GM23338 (cell line): Measurements from ENCODE around the gene ZNRF1.

Source experiments
- CTCF ChIP-seq, 2 experiments: fragments of 200-600 bp in 1 of 2; sonication (generic) in 1 of 2; conservative IDR thresholded peaks; 2 replicates each; pipeline versions ENCODE4 v1.5.1 to v1.6.1; 2016 to 2017; ENCODE audit warnings: antibody characterized with exemption in 2 of 2, low read depth in 2 of 2, mild to moderate bottlenecking in 2 of 2, moderate library complexity in 1 of 2
- EZH2 ChIP-seq: fragments of 200-600 bp; sonication (generic); IDR thresholded peaks from one replicate; pipeline ENCODE4 v1.8.0; 2017; ENCODE audit warnings: antibody characterized with exemption, mild to moderate bottlenecking, low read depth; ENCODE audit not compliant: unreplicated experiment
- JUNB ChIP-seq: IDR thresholded peaks from one replicate; pipeline ENCODE4 v1.6.1; 2016; ENCODE audit warnings: antibody characterized with exemption; ENCODE audit not compliant: unreplicated experiment
- POLR2AphosphoS5 ChIP-seq: IDR thresholded peaks from 2 replicates; pipeline ENCODE4 v1.6.1; 2016; ENCODE audit warnings: antibody characterized with exemption, low read depth

GRCh38 chr16:75147968-75148310, 149.1 kb downstream of the ZNRF1 start:
- TF ChIP-seq POLR2AphosphoS5 (no peak), CTCF (conservative IDR thresholded peaks at IDR 0.05; ENCODE audit: low read depth in 2 of 2) (no peak), JUNB (no peak), EZH2 (no peak)
